HG03520 (cell line): ENCODE measurements around the gene TRIOBP.

Experiments
- ATAC-seq: cut with Tn5 transposase; IDR thresholded peaks from one replicate; pipeline ENCODE4 v1.9.1; 2021; ENCODE audit warnings: mild to moderate bottlenecking, moderate library complexity; ENCODE audit not compliant: unreplicated experiment

Gene TRIOBP

GRCh38 chr22:37749831-37750595, 53.2 kb downstream of the TRIOBP start:
- ATAC-seq = no peak

DNA sequence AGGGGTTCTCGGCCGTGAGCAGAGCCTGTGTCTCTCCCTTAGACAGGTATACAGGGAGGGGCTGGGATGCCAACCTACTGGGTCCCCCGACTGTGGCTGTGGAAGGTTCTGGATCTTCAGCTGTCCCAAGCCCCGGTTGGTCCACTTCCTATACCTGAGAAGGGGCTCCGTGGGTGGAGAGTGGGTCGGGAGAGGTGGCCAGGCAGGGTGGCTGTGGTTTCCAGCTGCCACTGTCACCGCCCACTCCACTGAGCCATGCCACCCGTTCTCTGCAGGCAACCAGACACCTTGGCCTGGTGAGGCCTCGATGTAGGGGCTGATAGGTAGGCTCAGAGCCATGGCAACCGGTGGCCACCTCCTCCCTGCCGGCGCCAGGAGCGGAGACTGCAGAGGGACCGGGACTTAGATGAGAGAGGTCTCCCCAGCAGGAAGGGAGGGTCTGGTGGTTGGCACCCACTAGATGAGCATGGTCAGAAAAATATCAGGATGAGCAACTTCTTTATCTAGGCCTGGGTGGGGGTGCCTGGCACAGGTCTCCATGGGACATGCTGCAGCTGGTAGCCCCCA, 53.8 kb downstream of the TRIOBP start:
- no peak for ATAC-seq

DNA sequence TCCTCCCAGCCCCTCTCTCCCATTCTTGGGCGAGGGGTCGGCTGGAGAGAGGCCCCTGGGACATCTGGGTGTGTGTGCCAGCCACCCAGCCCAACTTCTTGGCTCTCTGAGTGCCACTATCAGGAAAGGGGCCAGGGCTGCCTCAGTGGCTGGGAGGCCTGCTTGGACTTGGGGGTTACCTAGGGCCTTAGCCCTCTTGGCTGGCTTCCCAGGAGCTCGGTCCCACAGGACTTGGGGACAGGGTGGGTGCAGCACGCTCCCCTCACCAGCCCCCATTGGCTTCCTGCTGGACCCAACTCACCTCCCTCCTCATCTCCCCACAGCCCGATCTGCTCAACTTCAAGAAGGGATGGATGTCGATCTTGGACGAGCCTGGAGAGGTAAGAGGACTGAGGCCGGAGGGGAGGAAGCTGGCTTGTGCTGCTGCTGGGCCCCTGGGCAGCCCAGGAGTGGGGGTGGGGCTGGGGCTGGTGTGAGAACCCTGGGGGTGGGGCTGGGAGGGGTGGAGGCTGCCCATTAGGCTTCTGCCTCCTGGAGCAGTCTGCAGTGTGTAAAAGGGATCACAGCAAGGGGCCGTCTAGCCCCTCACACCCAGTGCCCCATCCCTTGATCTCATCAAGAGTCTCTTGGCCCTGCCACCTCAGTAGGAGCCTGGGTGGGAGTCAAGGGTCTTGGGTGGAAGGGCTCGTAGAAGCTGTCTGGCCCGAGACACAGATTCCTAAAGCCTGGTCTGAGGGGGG, 54.8 kb downstream of the TRIOBP start:
- no peak for ATAC-seq

DNA sequence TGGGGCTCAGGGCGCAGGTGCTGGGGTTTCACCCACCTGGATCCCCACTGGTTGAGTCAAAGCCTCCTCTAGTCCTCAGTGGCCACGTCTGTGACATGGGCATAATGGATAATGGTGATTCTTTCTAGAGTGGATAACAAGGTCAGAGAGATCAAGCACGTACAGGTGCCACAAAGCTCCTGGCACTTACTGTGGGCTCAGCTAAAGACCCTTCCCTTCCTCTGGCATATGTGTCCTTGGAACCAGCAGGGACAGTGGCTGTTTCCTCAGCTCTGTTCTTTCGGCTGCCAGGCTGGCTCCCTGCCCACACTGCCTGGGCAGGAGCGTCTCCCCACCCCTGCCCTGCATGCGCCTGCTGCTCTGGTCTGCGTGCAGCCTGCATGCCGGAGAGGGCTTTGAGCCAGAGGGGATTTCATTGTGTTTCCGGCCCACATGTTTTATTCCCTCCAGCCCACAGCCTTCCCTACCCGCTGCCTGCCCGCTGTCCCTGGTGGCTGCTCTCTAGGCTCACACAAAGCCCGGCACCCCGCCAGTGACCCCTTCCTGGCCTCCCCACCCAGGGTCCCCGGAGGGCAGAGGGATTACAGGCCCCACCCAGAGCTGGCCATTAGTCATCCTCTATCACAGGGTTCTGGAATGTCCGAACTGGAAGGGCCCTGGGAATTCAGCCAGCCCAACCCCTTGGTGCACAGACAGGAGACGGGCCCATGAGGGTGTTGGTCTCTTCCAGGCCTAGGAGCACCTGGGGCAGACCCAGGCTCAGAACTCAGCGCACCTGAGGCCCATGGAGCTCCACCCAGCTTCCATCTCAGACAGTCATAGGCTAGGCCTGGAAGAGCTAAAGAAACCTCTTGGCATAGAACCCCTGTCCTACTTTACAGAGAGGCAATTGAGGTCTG, 55.6 kb downstream of the TRIOBP start:
- ATAC-seq = no peak

DNA sequence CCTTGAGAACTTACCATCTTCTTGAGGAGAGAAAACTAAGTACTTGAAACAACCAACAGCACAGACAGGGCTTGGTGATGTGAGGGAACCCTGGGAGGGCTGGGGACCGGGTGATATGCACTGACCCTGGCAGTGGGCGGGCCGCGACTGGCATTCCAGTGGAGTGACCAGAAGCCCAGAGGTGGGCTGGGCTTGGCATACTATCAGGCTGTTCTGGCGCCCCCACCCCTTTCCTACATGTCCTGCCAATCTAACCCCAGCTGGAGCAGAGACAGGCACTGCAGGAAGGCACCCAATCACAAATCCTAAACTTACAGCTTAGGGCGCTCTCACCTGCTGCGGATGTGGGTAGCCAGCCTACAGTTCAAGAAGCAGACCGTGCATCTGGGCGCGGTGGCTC, 56.9 kb downstream of the TRIOBP start:
- ATAC-seq = no peak

DNA sequence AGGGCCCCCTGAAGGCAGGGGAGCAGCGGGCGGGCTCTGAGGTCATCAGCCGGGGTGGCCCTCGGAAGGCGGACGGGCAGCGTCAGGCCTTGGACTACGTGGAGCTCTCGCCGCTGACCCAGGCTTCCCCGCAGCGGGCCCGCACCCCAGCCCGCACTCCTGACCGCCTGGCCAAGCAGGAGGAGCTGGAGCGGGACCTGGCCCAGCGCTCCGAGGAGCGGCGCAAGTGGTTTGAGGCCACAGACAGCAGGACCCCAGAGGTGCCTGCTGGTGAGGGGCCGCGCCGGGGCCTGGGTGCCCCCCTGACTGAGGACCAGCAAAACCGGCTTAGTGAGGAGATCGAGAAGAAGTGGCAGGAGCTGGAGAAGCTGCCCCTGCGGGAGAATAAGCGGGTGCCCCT, 60.8 kb downstream of the TRIOBP start:
- no peak for ATAC-seq

GRCh38 chr22:37758694-37759093, 61.8 kb downstream of the TRIOBP start:
- no peak for ATAC-seq

DNA sequence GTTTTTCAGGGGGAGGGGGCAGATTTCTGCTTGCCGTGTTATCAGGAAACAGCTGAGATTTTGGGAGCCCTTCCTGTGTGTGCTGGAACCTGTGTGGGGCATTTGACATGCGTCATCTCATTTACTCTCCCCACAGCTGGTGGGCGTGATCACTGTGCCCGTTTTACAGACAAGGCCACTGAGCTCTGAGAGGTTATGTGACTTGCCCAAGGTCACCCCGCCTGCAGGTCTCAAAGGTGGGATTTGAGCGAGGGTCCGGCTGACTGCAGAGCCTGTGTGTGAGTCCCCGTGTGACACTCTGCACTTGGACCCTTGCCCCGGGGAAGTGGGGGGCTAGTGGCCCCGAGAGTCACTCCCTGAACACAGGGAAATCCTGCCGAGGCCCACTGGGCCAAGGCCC, 62.4 kb downstream of the TRIOBP start:
- ATAC-seq = no peak

DNA sequence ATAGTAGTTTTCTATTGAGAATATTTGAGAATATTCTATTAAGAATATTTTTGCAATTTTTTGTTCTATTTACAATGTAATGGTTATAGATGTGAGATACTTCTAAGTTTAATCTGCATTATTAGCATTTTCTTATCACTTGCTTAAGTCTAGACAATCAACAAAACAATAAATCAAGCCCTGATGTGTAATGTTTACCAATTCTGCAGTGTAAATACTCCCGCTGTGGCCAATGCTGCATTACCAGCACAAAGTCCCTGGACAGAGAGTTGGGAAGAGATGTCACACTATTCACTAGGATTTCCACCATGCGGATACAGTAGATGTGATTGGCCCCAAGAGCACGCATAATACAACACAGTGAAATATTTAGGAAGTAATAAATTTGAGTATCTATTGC, 63.3 kb downstream of the TRIOBP start:
- no peak for ATAC-seq

DNA sequence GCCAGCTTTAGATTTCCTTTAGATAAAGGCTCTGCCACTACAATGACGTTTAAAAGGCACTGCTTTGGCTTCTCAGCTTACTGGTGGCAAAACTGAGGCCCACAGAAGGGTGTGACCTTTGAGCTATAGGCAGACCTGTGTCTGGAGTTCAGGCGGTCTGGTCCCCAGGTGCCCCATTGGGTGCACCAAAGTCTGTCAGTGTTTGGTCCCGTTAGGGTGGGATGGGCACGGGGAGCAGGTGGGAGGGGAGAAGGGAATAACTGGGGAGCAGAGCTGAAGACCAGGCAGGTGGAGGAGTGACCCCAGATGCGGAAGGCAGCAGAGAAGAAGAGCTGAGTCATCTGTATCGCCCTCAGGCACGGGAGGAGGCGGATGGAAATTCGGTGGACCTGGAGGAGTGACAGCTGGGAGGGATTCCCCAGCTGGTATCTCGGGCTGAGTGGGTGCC, 65.6 kb downstream of the TRIOBP start:
- ATAC-seq = no peak

GRCh38 chr22:37763012-37763411, 66.2 kb downstream of the TRIOBP start:
- no peak for ATAC-seq

DNA sequence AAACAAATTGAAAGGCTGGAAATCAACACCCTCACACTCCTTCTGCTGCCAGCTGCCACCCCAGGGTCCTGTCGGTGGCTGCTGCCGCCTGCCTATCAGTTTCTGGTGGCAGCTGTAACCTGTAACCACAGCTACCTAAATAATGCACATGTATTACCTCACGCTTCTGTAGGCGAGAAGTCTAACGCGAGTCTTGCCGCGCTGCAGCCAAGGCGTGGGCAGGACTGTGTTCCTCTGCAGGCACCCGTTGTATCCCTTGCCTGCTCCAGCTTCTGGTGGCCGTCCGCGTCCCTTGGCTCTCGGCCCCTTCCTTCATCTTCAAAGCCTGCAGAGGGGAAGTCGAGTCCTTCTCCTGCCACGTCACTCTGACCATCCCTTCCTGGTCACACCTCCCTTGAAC, 66.8 kb downstream of the TRIOBP start:
- no peak for ATAC-seq

- ATAC-seq = no peak
These were observed 67.8 kb downstream of the TRIOBP start for GRCh38 chr22:37764622-37765021.

- ATAC-seq = no peak
These were observed 68.7 kb downstream of the TRIOBP start for GRCh38 chr22:37765498-37765897.

DNA sequence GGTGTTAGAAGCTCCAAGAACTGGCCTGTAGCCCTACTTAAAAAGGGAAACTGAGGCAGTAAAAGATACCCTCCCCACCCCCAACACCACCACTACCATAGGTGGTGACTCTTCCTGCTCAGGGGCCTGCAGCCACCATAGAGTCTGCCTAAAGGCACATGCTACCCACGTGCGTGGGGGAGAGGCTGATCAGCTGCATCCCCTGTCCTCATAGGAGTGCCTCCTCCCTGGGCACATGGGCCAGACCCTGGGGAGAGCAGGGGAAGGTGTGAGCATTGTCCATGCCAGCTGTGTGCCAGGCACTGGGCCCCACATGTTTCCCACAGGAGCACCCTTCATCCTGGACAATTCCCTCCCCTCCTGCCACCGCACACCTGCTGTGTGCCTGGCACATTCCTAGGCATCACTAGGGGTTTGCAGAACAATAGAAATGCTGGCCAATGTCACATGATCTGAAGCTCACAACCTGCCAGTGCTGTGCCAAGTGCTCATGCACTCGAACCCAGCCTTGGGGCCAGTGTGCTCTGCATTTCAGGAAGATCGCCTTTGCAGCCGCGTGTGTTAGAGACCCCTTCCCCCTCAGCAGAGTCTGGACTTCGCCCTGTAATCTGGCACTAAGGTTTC, 69.2 kb downstream of the TRIOBP start:
- ATAC-seq = no peak

- no peak for ATAC-seq
These were observed 71.4 kb downstream of the TRIOBP start for GRCh38 chr22:37768273-37768672.

GRCh38 chr22:37769056-37769455, 72.2 kb downstream of the TRIOBP start:
- ATAC-seq = no peak

DNA sequence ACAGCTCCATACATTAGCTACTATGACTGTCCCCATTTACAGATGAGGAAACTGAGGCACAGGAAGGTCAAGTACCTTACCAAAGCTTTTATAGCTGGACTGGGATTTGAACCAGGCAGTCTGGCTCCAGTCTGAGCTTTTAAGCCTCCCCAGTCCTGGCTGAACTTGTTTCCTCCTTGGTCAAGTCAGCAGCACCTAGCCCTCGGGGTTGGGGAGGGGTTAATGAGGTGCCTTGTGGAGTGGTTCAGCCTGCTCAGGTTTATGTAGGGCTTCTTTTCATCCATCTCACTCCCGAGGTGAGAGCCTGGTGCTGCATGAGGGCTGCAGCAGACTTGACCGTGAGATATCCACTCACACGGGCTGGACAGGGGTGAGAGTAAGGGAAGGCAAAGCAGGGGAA, 74.2 kb downstream of the TRIOBP start:
- no peak for ATAC-seq

GRCh38 chr22:37771702-37772427, 75.0 kb downstream of the TRIOBP start:
- ATAC-seq = no peak

GRCh38 chr22:37774728-37775127, 77.9 kb downstream of the TRIOBP start:
- no peak for ATAC-seq
